K562 (cell line): ENCODE results near the gene SMIM17. TPM values are rescaled to one million over a fixed set of nuclear protein-coding genes. Genes with fewer than 3 reads are reported as not detected.
"Not testable (repeated sequence)": the region's sequence is repeated elsewhere in the genome, so short reads cannot be mapped to it uniquely, and the experiment has no call there.

ENCODE experiments used
- ATAC-seq: fragments of 200-7000 bp; cut with Tn5 transposase; 3 replicates; pipeline ENCODE4 v1.9.1; 2020; ENCODE audit warnings: moderate library complexity
- BruUV-seq: library from RNA; stranded (reverse); fragments of 400-500 nt; replicated peaks from 2 replicates; lab custom pipeline; 2021; lab: Mats Ljungman, UMichigan
- CTCF ChIA-PET: fragments of 300-600 bp; formaldehyde crosslinking; extraction: SDS; loops from one replicate; lab custom pipeline; 2021; ENCODE audit warnings: low intra/inter-chr PET ratio; lab: Yijun Ruan, JAX
- POLR2A ChIA-PET: fragments of 300-600, 350-650 bp; sonication (Branson Sonifier 250); formaldehyde crosslinking; extraction: SDS; loops from one replicate; lab custom pipeline; 2021; ENCODE audit warnings: antibody characterized with exemption, inconsistent platforms; lab: Yijun Ruan, JAX
- DNase-seq, 4 experiments: peaks; one replicate each; pipeline versions ENCODE4 v3.0.0 to v3.0.0-alpha.2; 2011 to 2018; ENCODE audit warnings: low spot score in 3 of 4, mixed read lengths in 3 of 4; ENCODE audit errors: extremely low read depth in 1 of 4
- FAIRE-seq: peaks from 2 replicates; lab custom pipeline; 2011; peaks lifted over from hg19 to GRCh38; lab: Jason Lieb, UNC
- H2AFZ ChIP-seq: 2 replicates; pipeline ENCODE4 v1.6.0; 2011; ENCODE audit warnings: low read depth, low read length, control low read depth, inconsistent platforms
- H3K27ac ChIP-seq: fragments of 200-600 bp; 3 replicates; pipeline ENCODE4 v1.8.0; 2011; ENCODE audit warnings: low read depth, mild to moderate bottlenecking, control low read depth, inconsistent platforms, low read length, moderate library complexity, mixed read lengths; ENCODE audit errors: extremely low read depth
- H3K27me3 ChIP-seq, 2 experiments: fragments of 300-600 bp in 1 of 2; 2 replicates in 1 of 2; 3 replicates in 1 of 2; pipeline versions ENCODE4 v1.6.0 to v1.8.0; 2011; ENCODE audit warnings: inconsistent platforms in 2 of 2, low read length in 2 of 2, mild to moderate bottlenecking in 1 of 2, mixed read lengths in 1 of 2, moderate library complexity in 1 of 2; ENCODE audit not compliant: control insufficient read depth in 2 of 2, insufficient read depth in 2 of 2
- H3K36me3 ChIP-seq: fragments of 300-600 bp; 3 replicates; pipeline ENCODE4 v1.8.0; 2011; ENCODE audit warnings: mild to moderate bottlenecking, low read length, inconsistent platforms; ENCODE audit not compliant: control insufficient read depth, insufficient read depth
- H3K4me1 ChIP-seq, 2 experiments: fragments of 200-600 bp in 1 of 2; replicated peaks in 1 of 2; 2 replicates in 1 of 2; 3 replicates in 1 of 2; pipeline versions ENCODE4 v1.5.1 to v1.8.0; 2011; ENCODE audit warnings: inconsistent platforms in 2 of 2, low read length in 2 of 2, mild to moderate bottlenecking in 1 of 2, mixed read lengths in 1 of 2, moderate library complexity in 1 of 2; ENCODE audit not compliant: control insufficient read depth in 2 of 2, insufficient read depth in 2 of 2
- H3K4me2 ChIP-seq: 2 replicates; pipeline ENCODE4 v1.6.1; 2011; ENCODE audit warnings: low read length, control low read depth, inconsistent platforms, mixed read lengths; ENCODE audit not compliant: insufficient read depth
- H3K4me3 ChIP-seq: fragments of 200-600 bp; sonication (generic), shearing (Covaris generic); 2 replicates; pipeline ENCODE4 v1.5.1; 2016; ENCODE audit warnings: control low read depth, inconsistent platforms
- H3K79me2 ChIP-seq: fragments of 200-600 bp; 3 replicates; pipeline ENCODE4 v1.8.0; 2011; ENCODE audit warnings: low read length, inconsistent platforms; ENCODE audit not compliant: control insufficient read depth, insufficient read depth
- H3K9ac ChIP-seq, 2 experiments: 2 replicates each; pipeline versions ENCODE4 v1.6.0 to v1.6.1; 2011; ENCODE audit warnings: low read depth in 2 of 2, low read length in 2 of 2, control low read depth in 1 of 2, inconsistent platforms in 1 of 2, mild to moderate bottlenecking in 1 of 2, mixed read lengths in 1 of 2; ENCODE audit not compliant: insufficient read depth in 1 of 2
- H3K9me1 ChIP-seq: one replicate; pipeline ENCODE4 v1.6.0; 2011; ENCODE audit warnings: inconsistent platforms, mild to moderate bottlenecking, low read length, moderate library complexity; ENCODE audit not compliant: control insufficient read depth, insufficient read depth
- H3K9me3 ChIP-seq: replicated peaks from 2 replicates; pipeline ENCODE4 v1.5.1; 2011; ENCODE audit warnings: low read depth, low read length, inconsistent platforms; ENCODE audit not compliant: control insufficient read depth, insufficient read depth
- H4K20me1 ChIP-seq: replicated peaks from 2 replicates; pipeline ENCODE4 v1.6.1; 2011; ENCODE audit warnings: low read length, inconsistent platforms, mixed read lengths; ENCODE audit not compliant: control insufficient read depth, insufficient read depth
- CBX5 ChIP-seq: IDR thresholded peaks from 2 replicates; pipeline ENCODE4 v1.6.1; 2014; ENCODE audit warnings: low read depth, borderline replicate concordance
- CC2D1A ChIP-seq: fragments of 450-650 bp; IDR thresholded peaks from 2 replicates; pipeline ENCODE4 v1.6.1; 2017; ENCODE audit warnings: mild to moderate bottlenecking
- GTF2A2 ChIP-seq: IDR thresholded peaks from 2 replicates; pipeline ENCODE4 v1.6.1; 2016; ENCODE audit warnings: mild to moderate bottlenecking, missing genetic modification characterization, missing compliant biosample characterization
- TAF1 ChIP-seq: IDR thresholded peaks from 2 replicates; pipeline ENCODE4 v1.6.1; 2011; ENCODE audit warnings: mild to moderate bottlenecking, low read length, moderate library complexity; ENCODE audit not compliant: insufficient read depth, control insufficient read depth, severe bottlenecking; ENCODE audit errors: extremely low read depth
- U2AF1 ChIP-seq: fragments of 200-400 bp; formaldehyde crosslinking; optimal IDR thresholded peaks from 2 replicates; pipeline ENCODE3; 2017; ENCODE audit warnings: mild to moderate bottlenecking, low read depth, low read length, moderate library complexity
- ZNF184 ChIP-seq: sonication (generic); formaldehyde crosslinking; IDR thresholded peaks from 2 replicates; pipeline ENCODE4 v1.5.0; 2020; ENCODE audit warnings: missing genetic modification reagents
- ZNF518B ChIP-seq: fragments of 250-450 bp; sonication (Bioruptor Pico); IDR thresholded peaks from 2 replicates; pipeline ENCODE4 v1.5.0; 2021; ENCODE audit warnings: mild to moderate bottlenecking, moderate library complexity
- ZNF592 ChIP-seq: fragments of 450-650 bp; IDR thresholded peaks from 2 replicates; pipeline ENCODE4 v1.6.1; 2017; ENCODE audit warnings: antibody characterized with exemption, mild to moderate bottlenecking
- WGBS: fragments of 100-300 bp; shearing (Covaris generic); methylation state at CpG from one replicate; pipeline ENCODE4 v1.1.6; 2016; ENCODE audit warnings: low coverage, mixed read lengths; ENCODE audit not compliant: insufficient coverage; ENCODE audit errors: missing lambda C conversion rate; 5-methylcytosine and 5-hydroxymethylcytosine counted together
- in situ Hi-C: fragments of 300-500 bp; cut with MboI; formaldehyde crosslinking; loops from 4 replicates; pipeline ENCODE4 v1.15.0; 2018; ENCODE audit warnings: inconsistent platforms, mixed read lengths
- intact Hi-C: fragments of 100-400 bp; cut with micrococcal nuclease; formaldehyde crosslinking; loops from 2 replicates; pipeline ENCODE4 v1.14.2; 2022
- polyA plus RNA-seq, 8 experiments: library from polyadenylated mRNA; depleted of rRNA in 4 of 8; stranded (reverse) in 5 of 8; unstranded in 3 of 8; fragments of >200 nt; fragmentation: Nextera tagmentation in 2 of 8; fragmentation: Illumina TruSeq in 1 of 8; extraction: Ambion mirVana in 2 of 8; extraction: Trizol in 1 of 8; gene quantifications; 2 replicates each; pipeline versions ENCODE4 v1.2.1 to v1.2.3, GENCODE V29; 2011 to 2014; ENCODE audit warnings: inconsistent platforms in 1 of 8, missing spikeins in 1 of 8
- total RNA-seq, 7 experiments: library from RNA; depleted of rRNA in 6 of 7; stranded (reverse); fragments of >200 nt in 6 of 7; fragmentation: Illumina TruSeq in 2 of 7; extraction: Trizol in 2 of 7; gene quantifications; 2 replicates each; pipeline versions ENCODE4 v1.2.1 to v1.2.3, GENCODE V29; 2011 to 2021; ENCODE audit warnings: low replicate concordance in 1 of 7

SMIM17 gene
- total and polyA plus RNA-seq, 9 of the 15 experiments (the other 6 are each of a cell fraction or from before 2014, with no cell fraction given) = not detected

- in situ Hi-C loops, DNase-seq: not testable (repeated sequence)
- TF ChIP-seq ZNF184 (CRISPR knock-in tag) = peak; percentile 73; the same call in 1 of the 2 replicates
- TF ChIP-seq, all 486 proteins: peak for 1; not testable (repeated sequence) for 485
- H2AFZ ChIP-seq, H3K4me2 ChIP-seq, H3K27me3 ChIP-seq, BruUV-seq, POLR2A ChIA-PET, H3K9me1 ChIP-seq, H3K79me2 ChIP-seq, H3K9ac ChIP-seq, H3K9me3 ChIP-seq, H3K4me1 ChIP-seq, ATAC-seq, CTCF ChIA-PET, H3K27ac ChIP-seq, H3K36me3 ChIP-seq, H3K4me3 ChIP-seq, intact Hi-C loops, H4K20me1 ChIP-seq: not testable (repeated sequence)
- peak; percentile 6 for FAIRE-seq
- 3% methylated on average over 2 of the region's 2 CpGs for WGBS
Observed at GRCh38 chr19:56672610-56673009, 29.7 kb downstream of the SMIM17 start.

- intact Hi-C loops = no loop called here
- H3K4me2 ChIP-seq = no peak overlapping the region
- ChIA-PET CTCF (no interaction called here), POLR2A (no interaction called here)
- H3K4me3 ChIP-seq = no peak overlapping the region
- H2AFZ ChIP-seq = no peak overlapping the region
- BruUV-seq = no TSS peak
- H4K20me1 ChIP-seq = no peaks in the 10 kb centered on the region
- no peaks in the 10 kb centered on the region for H3K79me2 ChIP-seq
- no peaks in the 10 kb centered on the region for H3K9me3 ChIP-seq
- H3K27ac ChIP-seq = no peak overlapping the region
- 2% methylated on average over 8 of the region's 8 CpGs for WGBS
- H3K27me3 ChIP-seq = no peaks in the 10 kb centered on the region
- no peak overlapping the region for H3K9ac ChIP-seq
- no peaks in the 10 kb centered on the region for H3K36me3 ChIP-seq
- in situ Hi-C loops = no loop called here
- no peaks in the 10 kb centered on the region for H3K4me1 ChIP-seq
- DNase-seq (no peak), ATAC-seq (no peak), FAIRE-seq (no peak)
- no peaks in the 10 kb centered on the region for H3K9me1 ChIP-seq
- TF ChIP-seq TAF1 (no peak), ZNF518B (CRISPR knock-in tag) (no peak), CBX5 (no peak), ZNF592 (no peak), GTF2A2 (tag) (no peak), CC2D1A (no peak), U2AF1 (no peak)
Observed at GRCh38 chr19:56678205-56678604, 35.2 kb downstream of the SMIM17 start.
